A549 treated with CpdA at 1 μM for 4 hours (cell line): Measurements from ENCODE around the gene ARL8A. TPM values are rescaled to one million over a fixed set of nuclear protein-coding genes. Genes with fewer than 3 reads are reported as not detected.

Experiments used
- total RNA-seq: library from RNA; stranded (reverse); fragments of 200-300 nt; extraction: Qiagen RNA extraction; gene quantifications from 5 replicates; pipeline ENCODE4 v1.2.3, GENCODE V29; 2022; ENCODE audit warnings: low read depth

ARL8A gene
- total RNA-seq, result 33.1 to 45.9 TPM (median 41.5 TPM) in 5 replicates

DNA sequence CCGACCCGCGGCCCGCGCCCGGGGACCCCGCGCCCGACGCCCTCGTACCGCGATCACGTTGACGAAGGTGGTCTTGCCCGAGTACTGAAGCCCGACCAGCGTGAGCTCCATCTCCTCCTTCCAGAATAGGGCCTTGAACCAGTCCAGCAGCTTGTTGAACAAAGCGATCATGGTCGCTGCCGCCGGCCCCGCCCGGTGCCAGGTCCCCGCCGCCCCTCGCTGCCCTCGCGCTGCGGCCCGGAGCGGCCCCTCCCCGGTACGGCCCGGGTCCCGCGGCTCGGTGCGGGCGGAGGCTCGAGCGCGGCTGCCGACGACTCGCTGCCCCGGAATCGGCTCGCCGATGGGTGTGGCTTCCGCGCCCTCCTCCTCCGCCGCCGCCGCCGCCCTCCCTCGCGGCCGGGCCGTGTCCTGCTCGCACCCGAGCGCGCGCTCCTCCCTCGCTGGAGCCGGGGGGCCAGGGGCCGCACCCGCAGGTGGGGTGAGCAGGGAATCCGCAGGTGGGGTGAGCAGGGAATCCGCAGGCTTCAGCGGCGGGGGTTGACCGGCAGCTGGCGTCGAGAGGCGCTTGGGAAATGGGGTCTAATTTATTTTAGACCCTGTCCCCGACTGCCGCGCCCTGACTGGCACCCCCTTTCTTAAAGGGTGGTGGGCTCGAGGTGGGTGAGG is at the start of gene ARL8A:
TSS of gene ARL8A (minus strand) at position 336 of the 666 bp plus-strand sequence. CDS start at position 171, 165 bp downstream.

DNA sequence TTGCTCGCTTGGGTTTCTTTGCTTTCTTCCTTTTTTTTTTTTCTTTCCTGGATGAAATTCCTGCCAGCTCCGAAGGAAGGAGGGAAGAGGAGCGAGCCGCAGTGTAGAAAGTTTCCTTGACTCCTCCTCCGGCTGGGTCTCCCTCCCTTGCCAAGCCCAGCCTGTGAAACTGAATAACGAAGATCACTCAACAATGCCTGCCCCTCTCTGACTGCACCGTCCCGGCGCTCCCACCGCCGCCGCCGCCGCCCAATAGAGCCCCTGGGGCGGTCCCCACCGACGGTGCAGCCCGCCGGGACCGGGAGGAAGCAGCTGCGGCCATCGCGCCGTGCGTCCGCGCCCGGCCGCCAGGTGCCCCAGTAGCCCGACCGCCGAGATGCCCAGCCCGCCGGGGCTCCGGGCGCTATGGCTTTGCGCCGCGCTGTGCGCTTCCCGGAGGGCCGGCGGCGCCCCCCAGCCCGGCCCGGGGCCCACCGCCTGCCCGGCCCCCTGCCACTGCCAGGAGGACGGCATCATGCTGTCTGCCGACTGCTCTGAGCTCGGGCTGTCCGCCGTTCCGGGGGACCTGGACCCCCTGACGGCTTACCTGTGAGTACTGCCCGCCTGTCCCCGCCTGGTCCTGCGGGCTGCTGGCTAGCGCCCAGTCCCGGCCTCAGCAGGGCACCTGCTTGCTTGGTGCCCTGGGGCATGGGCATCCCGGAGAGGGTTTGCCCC is 49.2 kb upstream of the ARL8A start, which contains the start of gene LGR6:
TSS of gene LGR6 (plus strand) at position 186 of the 714 bp plus-strand sequence. CDS start at position 377, 191 bp downstream.

DNA sequence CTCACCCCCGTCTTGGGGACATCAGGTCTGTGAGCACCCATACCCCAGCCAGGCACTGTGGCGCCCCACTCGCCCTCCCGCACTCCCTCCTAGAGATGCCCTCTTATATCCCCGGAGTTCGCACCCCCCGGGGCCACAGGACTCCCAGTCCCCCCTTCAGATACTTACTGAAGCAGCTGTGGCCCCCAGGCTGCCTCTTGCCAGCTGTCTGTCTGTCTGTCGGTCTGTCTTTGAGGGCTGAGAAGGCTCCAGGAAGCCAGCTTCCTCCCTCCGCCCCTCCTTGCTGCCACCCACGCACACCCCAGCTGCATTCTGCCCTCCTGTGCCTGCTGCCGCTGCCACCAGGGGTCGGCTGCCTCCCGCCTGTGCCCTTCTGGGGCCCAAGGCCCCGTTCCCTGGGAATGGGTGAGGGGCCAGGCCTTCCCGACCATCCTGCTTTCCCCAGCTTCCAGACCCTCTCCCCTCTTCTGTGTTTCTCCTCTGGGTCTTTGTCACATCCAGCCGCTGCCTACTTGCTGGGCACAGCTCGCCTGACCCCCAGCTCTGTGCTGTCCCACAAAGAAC is 15.9 kb upstream of the ARL8A start, which contains the start of gene PTPN7:
TSS of gene PTPN7 (minus strand) at position 226 of the 564 bp plus-strand sequence. CDS start 1,200 bp downstream, outside the sequence.

DNA sequence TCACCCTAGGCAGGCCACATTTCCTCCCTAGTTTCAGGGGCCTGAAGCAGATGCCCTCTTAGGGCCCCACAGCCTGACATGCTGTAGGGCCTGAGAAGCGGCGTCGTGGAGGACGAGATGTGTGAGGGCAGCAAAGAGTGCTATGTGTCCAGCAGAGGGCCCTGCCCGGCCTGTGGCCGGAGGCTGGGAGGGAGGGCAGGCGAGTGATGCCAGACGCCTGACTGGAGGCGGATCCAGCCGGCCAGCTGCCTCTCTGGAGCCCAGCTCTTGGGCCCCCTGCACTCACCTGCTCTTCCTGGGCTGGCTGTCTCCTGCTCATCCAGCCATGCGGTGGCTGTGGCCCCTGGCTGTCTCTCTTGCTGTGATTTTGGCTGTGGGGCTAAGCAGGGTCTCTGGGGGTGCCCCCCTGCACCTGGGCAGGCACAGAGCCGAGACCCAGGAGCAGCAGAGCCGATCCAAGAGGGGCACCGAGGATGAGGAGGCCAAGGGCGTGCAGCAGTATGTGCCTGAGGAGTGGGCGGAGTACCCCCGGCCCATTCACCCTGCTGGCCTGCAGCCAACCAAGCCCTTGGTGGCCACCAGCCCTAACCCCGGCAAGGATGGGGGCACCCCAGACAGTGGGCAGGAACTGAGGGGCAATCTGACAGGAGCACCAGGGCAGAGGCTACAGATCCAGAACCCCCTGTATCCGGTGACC is 21.8 kb downstream of the ARL8A start, which contains the start of gene GPR37L1:
TSS of gene GPR37L1 (plus strand) at position 279 of the 697 bp plus-strand sequence. CDS start at position 326, 47 bp downstream.

Other genes starting within 250 kb of the ARL8A start
- not detected in 5 replicates for gene LMOD1, start 198.2 kb downstream of the ARL8A start, total RNA-seq
- gene TIMM17A, start 189.2 kb downstream of the ARL8A start, total RNA-seq, result 91.0 to 150 TPM (median 102 TPM) in 5 replicates
- gene RNPEP, start 162.1 kb downstream of the ARL8A start, total RNA-seq, result 82.5 to 93.7 TPM (median 89.1 TPM) in 5 replicates
- gene ELF3, start 134.2 kb downstream of the ARL8A start, total RNA-seq, result 234 to 285 TPM (median 265 TPM) in 5 replicates
- gene GPR37L1, start 21.8 kb downstream of the ARL8A start, total RNA-seq, result 0.13 to 0.20 TPM (median 0.17 TPM) in 5 replicates
- gene PTPN7, start 15.9 kb upstream of the ARL8A start, total RNA-seq, result 0.03 TPM in 1 of 5 replicates, not detected in the others
- gene LGR6, start 49.1 kb upstream of the ARL8A start, total RNA-seq, result 0.40 to 0.78 TPM (median 0.47 TPM) in 5 replicates
- gene UBE2T, start 197.2 kb upstream of the ARL8A start, total RNA-seq, result 73.0 to 85.3 TPM (median 79.0 TPM) in 5 replicates
- 1.1 to 3.0 TPM (median 2.4 TPM) in 5 replicates for gene PPP1R12B, start 204.0 kb upstream of the ARL8A start, total RNA-seq